Parathyroid adenoma (tissue), 2 donors: ENCODE results near the gene THAP7.

Experiments
- H2AFZ ChIP-seq: fragments of 300-600 bp; sonication (generic); one replicate; pipeline ENCODE4 v1.7.0; 2017; ENCODE audit warnings: antibody characterized with exemption, mild to moderate bottlenecking
- H3K27ac ChIP-seq: fragments of 300-600 bp; sonication (generic); one replicate; pipeline ENCODE4 v1.7.0; 2017
- H3K27me3 ChIP-seq: fragments of 300-600 bp; sonication (generic); one replicate; pipeline ENCODE4 v1.7.0; 2017; ENCODE audit warnings: low read length; ENCODE audit not compliant: control insufficient read depth, insufficient read depth
- H3K36me3 ChIP-seq: fragments of 300-600 bp; sonication (generic); one replicate; pipeline ENCODE4 v1.7.0; 2017; ENCODE audit warnings: low read length; ENCODE audit not compliant: control insufficient read depth, insufficient read depth
- H3K4me1 ChIP-seq: fragments of 300-600 bp; sonication (generic); one replicate; pipeline ENCODE4 v1.7.0; 2017; ENCODE audit warnings: control low read depth
- H3K4me2 ChIP-seq: fragments of 300-600 bp; sonication (generic); one replicate; pipeline ENCODE4 v1.7.0; 2017; ENCODE audit warnings: low read length
- H3K4me3 ChIP-seq: fragments of 300-600 bp; sonication (generic); one replicate; pipeline ENCODE4 v1.7.0; 2017; ENCODE audit warnings: low read depth, low read length
- H3K79me2 ChIP-seq: fragments of 300-600 bp; sonication (generic); one replicate; pipeline ENCODE4 v1.7.0; 2017; ENCODE audit warnings: control low read depth
- H3K9ac ChIP-seq: fragments of 300-600 bp; sonication (generic); one replicate; pipeline ENCODE4 v1.7.0; 2017; ENCODE audit warnings: mild to moderate bottlenecking
- H3K9me3 ChIP-seq: fragments of 300-600 bp; sonication (generic); one replicate; pipeline ENCODE4 v1.7.0; 2017; ENCODE audit warnings: low read length; ENCODE audit not compliant: control insufficient read depth
- TF ChIP-seq, protein P1 (sequence below): fragments of 300-600 bp; sonication (generic); IDR thresholded peaks from one replicate; pipeline ENCODE4 v1.7.0; 2017; ENCODE audit warnings: antibody characterized with exemption, mild to moderate bottlenecking
- donor health status: primary hyperparathyroidism.

THAP7 gene

DNA sequence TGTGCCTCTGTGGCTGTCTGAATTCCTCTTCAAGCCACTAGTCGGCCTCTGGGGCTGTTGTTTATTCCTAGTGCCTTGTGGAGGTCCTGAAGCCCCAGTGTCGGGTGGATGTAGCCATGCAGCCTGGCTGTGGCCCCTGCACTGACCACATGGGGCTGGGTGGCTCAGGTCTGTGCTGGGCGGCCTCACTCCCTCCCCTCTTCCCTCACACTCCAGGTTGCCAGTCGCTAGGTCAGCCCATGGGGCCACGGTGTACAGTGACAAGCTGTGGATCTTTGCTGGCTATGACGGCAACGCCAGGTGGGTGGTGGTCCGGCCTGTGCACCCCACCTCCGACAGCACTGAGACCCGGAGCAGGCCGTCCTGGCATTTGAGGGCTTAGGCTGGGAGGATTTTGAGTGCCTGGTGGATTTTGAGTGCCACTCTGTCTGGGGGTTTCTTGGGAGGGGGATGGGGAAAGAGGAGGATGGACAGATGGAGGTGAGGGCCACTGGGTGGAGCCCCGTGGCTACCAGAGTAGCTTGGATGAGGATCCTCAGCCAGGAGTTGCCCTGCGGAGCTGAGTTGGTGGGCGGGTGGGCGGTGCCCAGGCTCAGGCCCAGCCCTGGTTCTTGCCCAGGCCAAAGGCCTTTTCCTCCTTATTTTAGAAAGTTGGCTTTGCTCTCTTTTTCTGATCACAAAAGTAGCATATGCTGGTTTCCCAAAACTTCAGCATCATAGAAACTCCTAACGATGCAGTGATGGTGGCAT, 13.2 kb downstream of the THAP7 start:
- Histone ChIP-seq H3K9ac (no peak overlapping the region), H3K9me3 (no peaks in the 10 kb centered on the region)
- TF ChIP-seq, protein P1, sequence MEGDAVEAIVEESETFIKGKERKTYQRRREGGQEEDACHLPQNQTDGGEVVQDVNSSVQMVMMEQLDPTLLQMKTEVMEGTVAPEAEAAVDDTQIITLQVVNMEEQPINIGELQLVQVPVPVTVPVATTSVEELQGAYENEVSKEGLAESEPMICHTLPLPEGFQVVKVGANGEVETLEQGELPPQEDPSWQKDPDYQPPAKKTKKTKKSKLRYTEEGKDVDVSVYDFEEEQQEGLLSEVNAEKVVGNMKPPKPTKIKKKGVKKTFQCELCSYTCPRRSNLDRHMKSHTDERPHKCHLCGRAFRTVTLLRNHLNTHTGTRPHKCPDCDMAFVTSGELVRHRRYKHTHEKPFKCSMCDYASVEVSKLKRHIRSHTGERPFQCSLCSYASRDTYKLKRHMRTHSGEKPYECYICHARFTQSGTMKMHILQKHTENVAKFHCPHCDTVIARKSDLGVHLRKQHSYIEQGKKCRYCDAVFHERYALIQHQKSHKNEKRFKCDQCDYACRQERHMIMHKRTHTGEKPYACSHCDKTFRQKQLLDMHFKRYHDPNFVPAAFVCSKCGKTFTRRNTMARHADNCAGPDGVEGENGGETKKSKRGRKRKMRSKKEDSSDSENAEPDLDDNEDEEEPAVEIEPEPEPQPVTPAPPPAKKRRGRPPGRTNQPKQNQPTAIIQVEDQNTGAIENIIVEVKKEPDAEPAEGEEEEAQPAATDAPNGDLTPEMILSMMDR = no peak

DNA sequence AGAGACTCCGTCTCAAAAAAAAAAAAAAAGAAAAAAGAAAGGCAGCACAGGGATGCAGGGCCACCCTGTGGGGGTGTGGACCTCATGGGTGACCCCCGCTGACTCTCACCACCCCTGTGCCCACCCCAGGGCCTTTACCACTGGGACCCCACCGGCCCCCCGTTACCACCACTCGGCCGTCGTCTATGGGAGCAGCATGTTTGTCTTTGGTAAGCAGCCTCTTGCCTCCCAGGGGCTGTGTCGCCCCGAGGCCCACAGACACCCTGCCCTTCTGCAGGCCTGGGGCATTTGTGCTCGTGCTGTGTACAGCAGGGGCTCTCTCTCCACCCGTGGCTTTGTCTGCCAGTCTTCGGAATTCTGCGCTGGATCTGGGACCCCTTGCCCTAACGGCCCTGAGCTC, 14.5 kb downstream of the THAP7 start:
- no peaks in the 10 kb centered on the region for H3K27me3 ChIP-seq
- H3K9ac ChIP-seq = no peak overlapping the region
- no peak overlapping the region for H3K27ac ChIP-seq
- no peak overlapping the region for H3K4me3 ChIP-seq
- TF ChIP-seq, protein P1 = no peak
- no peaks in the 10 kb centered on the region for H3K79me2 ChIP-seq
- no peaks in the 10 kb centered on the region for H3K4me1 ChIP-seq
- H3K36me3 ChIP-seq = no peaks in the 10 kb centered on the region
- H3K9me3 ChIP-seq = no peaks in the 10 kb centered on the region
- H3K4me2 ChIP-seq = no peak overlapping the region
- H2AFZ ChIP-seq = no peak overlapping the region

More for the DNA sequence above, 13.2 kb downstream of the THAP7 start:
- Histone ChIP-seq H3K27me3 (no peaks in the 10 kb centered on the region), H2AFZ (no peak overlapping the region), H3K4me3 (no peak overlapping the region), H3K27ac (no peak overlapping the region), H3K79me2 (no peaks in the 10 kb centered on the region), H3K36me3 (no peaks in the 10 kb centered on the region), H3K4me1 (no peaks in the 10 kb centered on the region), H3K4me2 (no peak overlapping the region)

DNA sequence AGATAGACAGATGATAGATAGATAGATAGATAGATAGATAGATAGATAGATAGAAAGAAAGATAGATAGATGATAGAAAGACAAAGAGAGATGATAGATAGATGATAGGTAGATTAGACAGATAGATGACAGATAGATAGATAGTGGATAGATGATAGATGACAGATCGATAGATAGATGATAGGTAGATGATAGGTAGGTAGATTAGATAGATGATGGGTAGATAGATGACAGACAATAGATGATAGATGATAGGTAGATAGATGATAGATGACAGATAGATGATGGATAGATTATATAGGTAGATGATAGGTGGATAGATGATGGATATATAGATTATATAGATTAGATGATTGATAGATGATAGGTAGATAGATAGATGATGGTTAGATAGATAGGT, 15.6 kb downstream of the THAP7 start:
- H3K36me3 ChIP-seq = no peaks in the 10 kb centered on the region
- no peak overlapping the region for H3K4me3 ChIP-seq
- H2AFZ ChIP-seq = no peak overlapping the region
- TF ChIP-seq, protein P1 = no peak
- no peaks in the 10 kb centered on the region for H3K9me3 ChIP-seq
- no peak overlapping the region for H3K4me2 ChIP-seq
- H3K27ac ChIP-seq = no peak overlapping the region
- H3K9ac ChIP-seq = no peak overlapping the region
- no peaks in the 10 kb centered on the region for H3K27me3 ChIP-seq
- H3K4me1 ChIP-seq = peaks cover under 1% of the 10 kb centered on the region
- H3K79me2 ChIP-seq = no peaks in the 10 kb centered on the region

DNA sequence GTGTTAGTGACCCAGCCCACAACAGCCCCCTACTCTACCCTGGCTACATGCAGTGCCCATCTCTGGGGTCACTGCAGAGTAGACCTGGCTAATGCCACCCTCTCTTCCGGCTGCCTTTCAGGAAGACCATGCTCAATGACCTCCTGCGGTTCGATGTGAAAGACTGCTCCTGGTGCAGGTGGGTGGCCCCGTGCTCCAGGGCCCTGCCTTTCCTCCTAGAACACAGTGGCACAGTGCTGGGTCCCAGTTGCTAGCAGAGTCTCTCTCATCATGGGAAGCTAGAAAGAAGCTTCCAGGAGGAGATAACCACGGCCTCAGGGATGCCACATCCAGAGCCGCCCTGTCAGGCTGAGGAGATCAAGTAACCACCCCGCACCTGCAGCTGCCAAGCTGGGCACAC, 16.2 kb downstream of the THAP7 start:
- TF ChIP-seq, protein P1 = no peak

More for the DNA sequence above, 16.2 kb downstream of the THAP7 start:
- H3K4me2 ChIP-seq = no peak overlapping the region
- no peak overlapping the region for H2AFZ ChIP-seq
- H3K79me2 ChIP-seq = peaks cover 4% of the 10 kb centered on the region
- no peak overlapping the region for H3K4me3 ChIP-seq
- no peak overlapping the region for H3K9ac ChIP-seq
- peaks cover 6% of the 10 kb centered on the region for H3K4me1 ChIP-seq
- H3K27ac ChIP-seq = no peak overlapping the region
- H3K36me3 ChIP-seq = no peaks in the 10 kb centered on the region
- no peaks in the 10 kb centered on the region for H3K9me3 ChIP-seq
- no peaks in the 10 kb centered on the region for H3K27me3 ChIP-seq
